ENCODE data around the gene GSTM2.
A peak's percentile ranks its signal among the peaks of the same experiment; 100 is the strongest.
"Not testable (repeated sequence)": the region's sequence is repeated elsewhere in the genome, so short reads cannot be mapped to it uniquely, and the experiment has no call there.

GSTM2 gene

DNA sequence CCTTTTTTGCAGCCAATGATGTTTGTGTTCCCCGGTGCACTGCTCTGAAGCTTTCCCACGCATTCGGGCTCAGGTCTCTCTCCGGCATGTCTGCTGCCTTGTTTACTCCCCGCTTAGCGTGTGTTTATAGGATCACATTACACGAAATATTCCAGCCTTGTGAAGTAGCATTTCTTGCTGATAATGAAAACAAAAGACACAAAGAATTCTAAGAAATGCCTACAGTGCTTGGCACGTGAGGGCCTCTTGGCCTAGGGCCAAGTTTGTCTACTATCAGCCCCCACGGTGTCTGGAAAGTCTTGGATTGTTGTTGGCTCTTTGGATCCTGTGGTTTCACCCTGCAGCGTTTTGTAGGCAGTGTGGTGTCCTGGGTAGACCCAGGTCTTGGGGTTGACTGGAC is 23.2 kb upstream of the GSTM2 start:
- DNase-seq (ENCODE audit: low read depth): no peak

DNA sequence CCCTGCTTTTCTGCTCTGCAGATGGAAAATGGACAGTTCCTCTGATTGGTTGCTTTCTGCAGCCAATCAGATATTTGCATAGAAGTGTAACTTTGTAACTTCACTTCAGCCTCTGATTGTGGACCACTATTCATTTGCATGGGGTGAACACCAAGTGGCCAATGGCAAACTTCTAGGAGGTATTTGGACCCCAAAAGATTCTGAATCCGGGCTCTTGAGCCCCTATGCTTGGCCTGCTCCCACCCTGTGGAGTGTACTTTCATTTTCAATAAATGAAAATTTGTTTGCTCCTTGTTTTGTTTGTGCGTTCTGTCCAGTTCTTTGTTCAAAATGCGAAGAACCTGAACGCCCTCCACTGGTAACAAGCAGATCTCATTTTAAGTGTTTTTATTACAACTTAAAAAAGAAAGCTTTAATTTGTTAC is 18.4 kb upstream of the GSTM2 start:
- no peak for DNase-seq (ENCODE audit: low read depth)

DNA sequence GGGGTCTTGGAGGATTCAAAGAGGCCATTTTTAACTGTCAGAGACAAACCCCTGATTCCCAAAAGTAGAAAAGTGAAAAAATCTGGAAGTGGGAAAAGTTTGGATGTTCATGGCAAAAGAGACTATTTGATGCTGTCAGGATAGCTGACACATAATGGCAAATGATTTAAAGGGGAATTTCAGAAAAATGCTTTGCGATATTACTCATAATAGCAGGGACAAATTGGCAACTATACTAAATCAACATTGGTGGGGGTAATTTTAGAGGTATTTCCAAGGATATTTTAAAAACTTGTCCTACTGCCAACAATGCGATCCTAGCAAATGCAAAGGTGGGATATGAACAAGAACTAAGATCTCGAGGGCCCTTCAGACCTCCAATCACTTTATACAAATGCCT is 17.2 kb upstream of the GSTM2 start:
- DNase-seq (ENCODE audit: low read depth): no peak

DNA sequence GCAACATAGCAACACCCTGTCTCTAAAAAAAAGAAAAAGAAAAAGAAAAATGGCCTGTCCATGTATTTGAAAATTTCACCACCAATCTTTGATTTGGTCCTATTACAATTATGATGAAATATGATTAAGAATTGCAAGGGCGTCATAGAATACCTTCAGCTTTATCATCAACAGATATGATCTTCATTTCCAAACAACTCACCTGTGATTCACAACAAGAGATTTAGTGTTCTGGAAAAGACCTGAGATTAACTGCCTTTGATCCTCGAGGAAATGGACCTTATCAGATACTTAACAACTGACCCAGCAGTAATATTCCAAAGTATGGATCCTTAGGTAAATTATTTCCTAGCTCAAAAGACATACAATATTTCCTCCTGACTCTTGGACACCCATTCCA is 15.5 kb upstream of the GSTM2 start:
- DNase-seq (ENCODE audit: low read depth): no peak

DNA sequence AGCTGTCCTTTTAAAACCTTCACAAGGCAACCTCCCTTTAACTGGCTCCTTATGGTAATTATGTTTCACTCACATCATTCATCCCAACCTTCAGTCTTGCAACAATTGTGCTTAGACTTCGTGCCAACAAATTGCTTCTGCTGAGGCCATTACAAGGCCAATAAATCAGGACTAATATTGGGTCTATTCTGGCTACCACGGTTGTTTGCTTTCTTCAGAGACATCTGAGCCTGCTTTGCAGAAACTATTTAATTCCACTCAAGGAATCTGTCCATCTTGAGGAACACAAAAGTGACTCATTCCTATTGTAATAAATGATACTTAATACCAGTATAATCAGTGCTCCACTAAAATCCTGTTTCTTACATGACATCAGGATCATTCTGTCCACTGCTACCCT is 14.6 kb upstream of the GSTM2 start:
- DNase-seq (ENCODE audit: low read depth): no peak

DNA sequence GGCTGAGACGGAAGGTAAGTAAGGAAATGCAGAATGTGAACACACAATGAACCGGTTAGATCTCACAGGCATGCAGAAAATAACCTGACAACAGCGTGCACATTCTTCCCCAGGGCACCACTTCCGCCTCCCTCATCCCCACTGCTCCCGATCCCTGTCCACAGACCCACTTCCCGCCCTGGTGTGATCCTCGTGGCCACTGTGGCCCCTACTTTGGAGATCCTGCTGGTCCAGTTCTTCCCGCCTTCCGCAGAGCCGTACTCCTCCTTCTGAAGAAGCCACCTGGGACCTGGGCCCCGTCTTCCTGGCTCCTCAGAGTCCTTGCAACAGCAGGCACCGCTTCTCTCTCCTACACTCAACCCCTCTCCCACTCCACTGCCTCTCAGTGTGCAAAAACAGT is 13.3 kb upstream of the GSTM2 start:
- no peak for DNase-seq (ENCODE audit: low read depth)

DNA sequence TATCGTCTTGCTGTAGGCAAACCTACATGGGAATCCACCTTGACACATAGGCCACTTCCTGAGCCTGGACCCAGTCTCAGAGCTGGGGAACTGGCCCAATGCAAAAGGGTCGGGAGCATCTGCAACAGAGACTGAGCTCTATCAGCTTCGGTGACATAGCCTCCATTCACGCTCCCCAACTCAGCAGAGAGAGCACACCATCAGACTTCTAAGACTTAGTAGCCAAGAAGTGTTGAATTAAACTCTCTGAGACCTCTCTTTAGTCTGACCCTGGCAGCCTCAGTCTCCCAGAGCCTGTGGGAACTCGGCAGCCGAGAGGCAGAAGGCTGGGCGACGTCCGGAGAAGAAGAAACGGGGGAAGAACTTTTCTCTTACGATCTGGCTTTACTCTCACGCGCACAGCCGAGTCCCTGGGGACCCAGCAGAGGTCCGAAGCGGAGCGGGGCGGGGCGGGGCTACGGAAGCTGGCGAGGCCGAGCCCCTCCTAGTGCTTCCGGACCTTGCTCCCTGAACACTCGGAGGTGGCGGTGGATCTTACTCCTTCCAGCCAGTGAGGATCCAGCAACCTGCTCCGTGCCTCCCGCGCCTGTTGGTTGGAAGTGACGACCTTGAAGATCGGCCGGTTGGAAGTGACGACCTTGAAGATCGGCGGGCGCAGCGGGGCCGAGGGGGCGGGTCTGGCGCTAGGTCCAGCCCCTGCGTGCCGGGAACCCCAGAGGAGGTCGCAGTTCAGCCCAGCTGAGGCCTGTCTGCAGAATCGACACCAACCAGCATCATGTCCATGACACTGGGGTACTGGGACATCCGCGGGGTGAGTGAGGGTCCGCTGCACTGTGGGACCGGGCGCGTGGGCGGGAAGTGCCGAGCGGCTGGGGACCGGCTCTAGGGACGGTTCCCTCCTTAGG is 12.0 kb upstream of the GSTM2 start, which contains the start of gene GSTM4:
Gene GSTM4, plus strand, starts transcription at position 485 of the 905 bp plus-strand sequence. Its CDS starts 291 bp downstream, at position 776.
- DNase-seq (ENCODE audit: low read depth): peak; percentile 47

DNA sequence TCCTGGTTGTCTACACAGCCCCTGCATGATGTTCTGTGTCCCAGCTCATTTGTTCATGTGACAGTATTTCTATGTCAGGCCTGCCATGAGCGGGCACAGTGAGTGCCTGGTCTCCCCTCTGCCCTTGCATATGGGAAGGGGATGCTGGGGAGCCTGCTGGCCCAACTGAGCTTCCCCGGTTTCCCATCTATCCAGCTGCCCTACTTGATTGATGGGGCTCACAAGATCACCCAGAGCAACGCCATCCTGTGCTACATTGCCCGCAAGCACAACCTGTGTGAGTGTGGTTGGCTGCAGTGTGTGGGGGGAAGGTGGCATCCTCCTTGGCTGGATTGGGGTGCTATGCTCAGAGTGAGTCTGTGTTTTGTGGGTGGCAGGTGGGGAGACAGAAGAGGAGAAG is 10.5 kb upstream of the GSTM2 start:
- DNase-seq (ENCODE audit: low read depth): no peak

DNA sequence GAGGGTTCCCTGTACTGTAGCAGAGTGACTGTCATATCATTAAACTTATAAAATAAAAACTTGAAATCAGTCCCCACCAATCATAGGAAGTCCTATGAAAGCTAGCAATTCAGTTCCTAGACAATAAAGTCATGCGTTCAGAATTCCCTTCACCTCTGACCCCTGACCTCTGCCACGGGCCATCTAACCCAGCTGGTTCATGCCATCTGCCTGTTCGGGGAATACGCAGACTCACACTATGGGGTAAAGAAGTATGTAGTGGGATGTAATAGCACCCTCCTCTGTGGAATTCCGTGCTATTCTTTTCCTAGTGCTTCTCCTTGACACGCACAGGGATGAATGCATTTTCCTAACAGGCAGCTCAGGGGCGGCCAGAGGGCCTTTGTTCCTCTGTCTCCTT is 9.9 kb upstream of the GSTM2 start:
- DNase-seq (ENCODE audit: low read depth): no peak

DNA sequence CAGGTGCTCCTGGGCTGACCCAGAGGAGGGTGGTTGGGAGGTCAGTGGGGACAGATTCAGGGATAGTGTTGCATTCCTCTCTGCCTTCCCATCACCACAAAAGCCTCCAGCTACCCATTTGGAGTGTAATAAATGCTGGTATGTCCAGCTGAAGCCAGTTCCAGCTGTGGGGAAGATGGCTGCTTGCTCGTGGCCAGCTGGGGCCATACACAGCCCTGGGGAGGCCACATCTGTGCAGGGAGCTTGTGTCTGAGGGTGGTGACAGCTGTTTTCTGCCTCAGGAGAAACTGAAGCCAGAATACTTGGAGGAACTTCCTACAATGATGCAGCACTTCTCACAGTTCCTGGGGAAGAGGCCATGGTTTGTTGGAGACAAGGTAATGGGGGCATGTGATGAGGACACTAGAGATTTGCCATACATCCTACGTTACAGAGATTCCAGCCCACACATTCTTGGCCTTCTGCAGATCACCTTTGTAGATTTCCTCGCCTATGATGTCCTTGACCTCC is 9.3 kb upstream of the GSTM2 start:
- no peak for DNase-seq (ENCODE audit: low read depth)

DNA sequence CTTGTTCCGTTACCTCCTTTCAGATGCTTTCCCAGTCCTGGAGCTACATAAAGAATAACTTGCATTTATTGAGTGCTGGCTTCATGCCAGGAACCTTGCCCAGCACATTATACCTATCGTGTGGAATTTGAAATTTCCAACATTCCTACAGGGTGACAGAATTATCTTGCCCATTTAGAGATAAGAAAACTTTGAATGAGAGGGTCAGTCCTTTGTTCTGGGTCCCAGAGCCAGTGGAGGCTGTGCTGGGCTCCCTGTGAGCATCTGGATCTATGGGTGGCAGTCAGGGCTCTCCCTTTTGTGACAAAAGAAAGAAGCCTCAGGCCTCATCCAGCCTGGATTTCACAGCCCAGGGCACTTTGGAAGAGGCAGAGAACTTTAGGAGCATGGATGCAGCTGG is 8.7 kb upstream of the GSTM2 start:
- no peak for DNase-seq (ENCODE audit: low read depth)

DNA sequence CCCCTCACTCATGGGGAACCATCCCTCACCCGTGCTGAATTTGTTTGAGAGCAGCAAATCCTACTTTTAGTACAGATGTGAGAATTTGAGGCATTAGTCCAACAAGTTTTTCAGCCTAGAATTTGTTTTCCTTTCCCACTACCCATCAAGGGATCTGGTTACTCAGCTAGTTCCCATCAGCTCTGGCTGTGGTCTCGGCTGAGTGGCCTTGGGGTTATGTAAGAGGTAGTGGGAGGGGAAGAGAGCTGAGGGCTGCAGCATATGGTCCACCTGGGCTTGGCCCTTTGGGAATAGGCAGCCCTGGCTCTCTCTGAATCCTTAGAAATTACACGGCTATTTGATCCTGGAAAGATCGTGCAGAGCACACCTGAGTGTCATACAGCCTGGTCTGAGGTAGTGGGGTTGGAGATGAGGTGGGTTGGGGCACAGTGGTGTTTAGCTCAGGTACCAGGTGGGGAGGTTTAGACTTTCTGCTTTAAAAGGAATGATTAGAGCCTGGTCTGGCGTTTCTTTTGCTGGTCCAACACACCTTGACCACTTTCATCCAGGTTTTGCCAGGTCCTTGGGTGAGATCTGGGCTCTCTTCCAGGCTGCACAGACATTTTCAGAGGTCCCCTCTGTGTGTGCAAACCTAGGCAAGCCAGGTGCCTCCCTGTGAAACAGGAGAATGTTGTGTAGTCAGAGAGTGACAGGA is 7.7 kb upstream of the GSTM2 start:
- DNase-seq (ENCODE audit: low read depth): no peak

DNA sequence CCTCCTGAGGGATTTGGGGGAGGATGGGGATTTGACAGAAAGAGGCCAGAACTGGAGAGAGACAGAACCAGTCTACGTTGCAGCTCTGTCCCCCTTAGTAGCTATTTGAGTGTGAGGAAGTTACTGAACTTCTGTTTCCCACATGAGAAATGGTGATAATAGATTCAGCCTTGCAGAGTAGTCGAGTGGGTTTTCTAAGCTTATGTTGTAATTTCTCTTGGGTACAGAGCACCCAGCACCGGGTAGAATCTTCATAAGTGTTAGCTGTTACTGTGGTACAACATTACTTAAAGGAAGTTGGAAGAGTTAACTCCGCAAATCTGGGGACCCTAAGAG is 7.2 kb upstream of the GSTM2 start:
- DNase-seq (ENCODE audit: low read depth): not testable (repeated sequence)

DNA sequence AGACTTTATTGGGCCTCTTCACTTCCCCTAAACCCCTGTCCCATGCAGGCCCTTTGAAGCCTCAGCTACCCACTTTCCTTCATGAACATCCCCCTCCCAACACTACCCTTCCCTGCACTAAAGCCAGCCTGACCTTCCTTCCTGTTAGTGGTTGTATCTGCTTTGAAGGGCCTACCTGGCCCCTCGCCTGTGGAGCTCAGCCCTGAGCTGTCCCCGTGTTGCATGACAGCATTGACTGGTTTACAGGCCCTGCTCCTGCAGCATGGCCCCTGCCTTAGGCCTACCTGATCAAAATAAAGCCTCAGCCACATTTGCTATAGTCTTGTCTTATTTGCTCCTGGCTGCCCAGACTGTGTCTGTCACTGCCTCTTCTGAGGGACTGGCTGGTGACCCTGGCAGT is 6.5 kb upstream of the GSTM2 start:
- DNase-seq (ENCODE audit: low read depth): no peak

DNA sequence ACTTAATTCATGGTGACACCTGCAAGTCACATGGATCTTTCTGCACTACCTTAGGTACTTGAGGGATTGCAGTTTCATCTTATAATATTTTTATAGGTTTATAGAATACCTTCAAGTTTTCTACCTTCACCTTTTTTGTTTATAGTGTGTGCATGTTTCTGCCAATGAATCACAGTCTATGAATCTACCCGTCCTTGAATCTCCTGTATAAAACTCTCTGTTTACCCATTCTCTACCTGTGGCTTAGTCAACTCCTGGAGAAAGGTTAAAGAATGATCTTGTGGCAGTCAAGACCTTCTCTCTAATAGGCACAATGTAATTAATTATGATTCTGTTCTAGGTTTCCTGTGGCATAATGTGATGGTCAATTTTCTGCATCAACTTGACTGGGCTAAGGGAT is 3.2 kb upstream of the GSTM2 start:
- no peak for DNase-seq (ENCODE audit: low read depth)

DNA sequence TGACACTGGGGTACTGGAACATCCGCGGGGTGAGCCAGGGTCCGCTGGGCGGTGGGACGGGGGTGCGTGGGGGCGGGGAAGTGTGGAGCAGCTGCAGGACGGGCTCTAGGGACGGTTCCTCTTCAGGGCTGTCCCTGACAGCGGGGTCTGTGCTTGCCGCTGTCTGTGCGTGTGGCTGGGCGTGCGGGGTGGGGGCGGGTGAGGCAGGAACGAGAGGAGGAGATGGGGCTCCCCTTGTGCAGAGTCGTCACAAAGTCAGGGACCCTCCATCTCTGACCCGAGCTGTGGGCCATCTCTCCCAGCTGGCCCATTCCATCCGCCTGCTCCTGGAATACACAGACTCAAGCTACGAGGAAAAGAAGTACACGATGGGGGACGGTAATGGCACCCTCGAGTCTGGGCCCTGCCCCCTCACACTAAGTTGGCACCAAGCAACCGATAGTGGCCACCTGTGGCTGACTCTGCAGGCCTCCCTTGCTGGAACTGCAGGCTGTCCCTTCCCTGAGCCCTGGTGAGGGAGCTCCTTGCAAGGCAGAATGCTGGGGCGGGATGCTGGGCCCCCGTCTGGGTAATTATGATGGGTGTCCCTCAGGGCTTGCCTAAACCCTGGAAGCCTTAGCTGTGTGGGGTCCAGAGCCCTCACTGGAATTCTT is 392 bp downstream of the GSTM2 start:
- DNase-seq (ENCODE audit: low read depth): no peak

DNA sequence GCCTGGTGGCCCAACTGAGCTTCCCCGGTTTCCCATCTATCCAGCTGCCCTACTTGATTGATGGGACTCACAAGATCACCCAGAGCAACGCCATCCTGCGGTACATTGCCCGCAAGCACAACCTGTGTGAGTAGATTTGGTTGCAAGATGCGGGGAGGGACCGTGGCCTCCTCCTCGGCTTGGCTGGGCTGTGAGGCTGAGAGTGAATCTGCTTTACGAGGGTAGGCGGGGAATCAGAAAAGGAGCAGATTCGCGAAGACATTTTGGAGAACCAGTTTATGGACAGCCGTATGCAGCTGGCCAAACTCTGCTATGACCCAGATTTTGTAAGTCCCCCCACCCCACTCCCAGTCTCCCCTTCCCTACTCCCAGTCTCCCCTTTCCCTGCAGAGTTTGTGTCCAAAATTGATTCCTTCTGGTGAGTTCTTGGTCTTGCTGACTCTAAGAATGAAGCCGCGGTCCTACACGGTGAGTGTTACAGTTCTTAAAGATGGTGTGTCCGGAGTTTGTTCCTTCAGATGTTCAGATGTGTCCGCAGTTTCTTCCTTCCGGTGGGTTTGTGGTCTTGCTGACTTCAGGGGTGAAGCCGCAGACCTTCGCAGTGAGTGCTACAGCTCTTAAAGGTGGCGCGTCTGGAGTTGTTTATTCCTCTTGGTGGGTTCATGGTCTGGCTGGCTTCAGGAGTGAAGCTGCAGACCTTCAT is 1.5 kb downstream of the GSTM2 start:
- no peak for DNase-seq (ENCODE audit: low read depth)

DNA sequence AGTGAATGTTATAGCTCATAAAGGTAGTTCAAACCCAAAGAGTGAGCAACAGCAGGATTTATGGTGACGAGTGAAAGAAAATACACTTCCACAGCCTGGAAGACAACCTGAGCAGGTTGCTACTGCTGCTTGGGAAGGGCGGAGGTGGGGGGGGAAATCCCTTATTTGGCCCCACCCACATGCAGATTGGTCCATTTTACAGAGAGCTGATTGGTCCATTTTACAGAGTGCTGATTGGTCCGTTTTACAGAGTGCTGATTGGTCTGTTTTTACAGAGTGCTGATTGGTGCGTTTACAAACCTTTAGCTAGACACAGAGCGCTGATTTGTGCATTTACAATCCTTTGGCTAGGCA is 2.1 kb downstream of the GSTM2 start:
- not testable (repeated sequence) for DNase-seq (ENCODE audit: low read depth)

DNA sequence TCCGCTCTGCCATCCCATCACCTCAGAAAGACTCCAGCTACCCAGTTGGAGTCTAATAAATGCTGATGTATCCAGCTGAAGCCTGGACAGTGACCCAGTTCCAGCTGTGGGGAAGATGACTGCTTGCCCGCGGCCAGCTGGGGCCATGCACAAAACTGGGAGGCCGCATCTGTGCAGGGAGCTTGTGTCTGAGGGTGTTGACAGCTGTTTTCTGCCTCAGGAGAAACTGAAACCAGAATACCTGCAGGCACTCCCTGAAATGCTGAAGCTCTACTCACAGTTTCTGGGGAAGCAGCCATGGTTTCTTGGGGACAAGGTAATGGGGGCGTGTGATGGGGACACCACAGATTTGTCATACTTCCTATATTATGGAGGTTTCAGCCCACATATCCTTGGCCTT is 3.2 kb downstream of the GSTM2 start:
- no peak for DNase-seq (ENCODE audit: low read depth)

DNA sequence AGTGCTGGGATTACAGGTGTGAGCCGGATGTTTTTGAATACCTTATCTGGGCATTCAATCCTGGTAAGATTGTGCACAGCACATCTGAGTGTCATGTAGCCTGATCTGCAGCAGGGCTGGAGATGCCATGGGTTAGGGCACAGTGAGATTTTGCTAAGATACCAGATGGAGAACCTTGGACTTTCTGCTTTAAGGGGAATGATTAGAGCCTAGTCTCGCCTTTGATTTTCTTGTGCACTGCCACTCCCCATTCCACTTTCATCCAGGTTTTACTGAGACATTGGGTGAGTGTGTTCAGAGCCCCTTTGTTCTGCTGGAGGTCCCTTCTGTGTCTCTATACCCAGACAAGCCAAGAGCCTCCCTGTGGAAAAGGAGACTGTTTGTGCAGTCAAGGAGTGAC is 6.0 kb downstream of the GSTM2 start:
- DNase-seq (ENCODE audit: low read depth): not testable (repeated sequence)

DNA sequence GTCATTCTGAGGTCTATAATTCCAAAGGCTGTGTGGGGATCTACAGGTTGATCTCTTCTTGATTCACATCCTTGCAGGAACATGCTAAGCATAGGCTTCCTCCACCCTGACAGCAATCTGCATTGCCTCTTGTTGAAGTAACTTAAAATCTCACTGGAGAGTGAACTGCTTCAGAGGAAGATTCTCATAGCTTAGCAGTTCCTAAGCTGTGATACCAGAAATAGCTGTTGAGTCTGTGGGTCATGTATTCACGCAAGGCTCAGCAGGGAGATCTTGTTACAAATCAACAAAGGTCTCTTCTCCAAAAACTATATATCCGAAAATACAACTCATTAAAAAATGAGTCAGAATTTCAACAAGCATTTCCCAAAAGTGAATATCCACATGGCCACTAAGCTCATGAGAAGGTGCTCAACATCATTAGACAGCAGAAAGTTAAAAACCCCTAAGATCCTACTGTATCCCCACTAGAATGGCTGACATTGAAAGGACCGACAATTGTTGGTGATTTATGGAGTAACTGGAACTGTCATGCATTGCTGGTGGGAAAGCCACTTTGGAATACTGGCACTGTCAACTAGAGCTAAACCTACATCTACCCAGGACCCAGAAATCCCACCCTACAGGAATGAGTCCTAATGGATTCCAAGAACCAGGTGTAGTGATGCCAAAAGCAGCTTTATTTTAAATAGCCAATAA is 9.0 kb downstream of the GSTM2 start:
- not testable (repeated sequence) for DNase-seq (ENCODE audit: low read depth)

DNA sequence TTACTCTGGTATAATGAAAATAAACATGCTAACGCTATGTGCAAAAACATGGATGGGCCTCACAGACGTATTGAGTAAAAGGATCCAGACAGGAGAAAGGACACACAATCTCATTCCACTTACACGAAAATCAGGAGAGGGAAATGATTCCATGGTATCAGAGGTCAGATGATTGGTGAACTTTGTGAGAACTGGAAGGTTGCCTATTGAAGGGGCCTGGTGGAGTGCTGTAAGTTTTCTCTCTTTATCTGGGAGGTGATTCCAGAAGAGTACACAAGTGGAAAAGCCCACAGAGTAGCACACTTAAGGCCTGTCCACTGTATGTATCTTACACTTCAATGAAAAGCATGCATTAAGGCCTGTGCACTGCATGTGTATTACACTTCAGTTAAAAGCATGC is 9.6 kb downstream of the GSTM2 start:
- DNase-seq (ENCODE audit: low read depth): no peak
